Natural killer cell treated with Interleukin-12 subunit alpha and Interleukin-12 subunit beta and Interleukin-15 and Interleukin-18, amount 100 ng/mL, for 72 hours (primary cell): ENCODE measurements around the gene UQCRH. TPM values are rescaled to one million over a fixed set of nuclear protein-coding genes. Genes with fewer than 3 reads are reported as not detected.

ENCODE experiments used
- ATAC-seq, 2 donors: fragments of 150-1000 bp; cut with Tn5 transposase in 1 of 2; sonication (Bioruptor Pico), chemical (Tn5 transposase) in 1 of 2; 2 replicates each; pipeline ENCODE4 v1.10.0; 2021
- DNase-seq: peaks from one replicate; pipeline ENCODE4 v3.0.0; 2022; ENCODE audit warnings: low spot score
- H3K27ac Mint-ChIP-seq, 2 donors: 1 replicate in 1 of 2; 2 replicates in 1 of 2; pipeline ENCODE4 v1.8.0; 2022; ENCODE audit warnings: mixed read lengths in 2 of 2, mild to moderate bottlenecking in 1 of 2, moderate library complexity in 1 of 2
- H3K27me3 Mint-ChIP-seq, 2 donors: 1 replicate in 1 of 2; 2 replicates in 1 of 2; pipeline ENCODE4 v1.8.0; 2022; ENCODE audit warnings: mixed read lengths in 2 of 2
- H3K36me3 Mint-ChIP-seq: one replicate; pipeline ENCODE4 v1.8.0; 2022; ENCODE audit warnings: mixed read lengths
- H3K4me1 Mint-ChIP-seq, 2 donors: 1 replicate in 1 of 2; 2 replicates in 1 of 2; pipeline ENCODE4 v1.8.0; 2022; ENCODE audit warnings: low read depth in 2 of 2, mixed read lengths in 2 of 2, mild to moderate bottlenecking in 1 of 2
- H3K4me3 Mint-ChIP-seq: one replicate; pipeline ENCODE4 v1.8.0; 2022; ENCODE audit warnings: mixed read lengths
- H3K9me3 Mint-ChIP-seq: 2 replicates; pipeline ENCODE4 v1.8.0; 2022; ENCODE audit warnings: mixed read lengths
- total RNA-seq, 2 donors: library from RNA; stranded (reverse); gene quantifications; one replicate each; pipeline ENCODE4 v1.2.3, GENCODE V29; 2022

UQCRH gene
- total RNA-seq, 2 donors from 2014 or later: 236 to 253 TPM

GRCh38 chr1:46284597-46285564, 18.6 kb upstream of the UQCRH start:
- Mint-ChIP-seq H3K9me3 (no peaks in the 10 kb centered on the region), H3K27me3 (no peaks in the 10 kb centered on the region), H3K27ac (no peak overlapping the region), H3K4me1 (peaks cover 7% of the 10 kb centered on the region in 2 donors), H3K36me3 (peaks cover 21% of the 10 kb centered on the region), H3K4me3 (no peak overlapping the region)
- ATAC-seq (peak in 1 of 2 donors; percentile 51), DNase-seq (no peak)

- H3K4me3 Mint-ChIP-seq: no peak overlapping the region
- H3K27ac Mint-ChIP-seq: peak overlapping the region in 1 of 2 donors; percentile 12
- peaks cover 7% of the 10 kb centered on the region in 2 donors for H3K4me1 Mint-ChIP-seq
- H3K36me3 Mint-ChIP-seq: peaks cover 21% of the 10 kb centered on the region
- H3K27me3 Mint-ChIP-seq: no peaks in the 10 kb centered on the region
- DNase-seq: no peak
- ATAC-seq: peak; percentile 32 to 51
- H3K9me3 Mint-ChIP-seq: no peaks in the 10 kb centered on the region
These were observed 17.6 kb upstream of the UQCRH start for GRCh38 chr1:46285730-46286477.

- H3K36me3 Mint-ChIP-seq: peaks cover 17% of the 10 kb centered on the region
- no peak for DNase-seq
- H3K9me3 Mint-ChIP-seq: no peaks in the 10 kb centered on the region
- H3K27ac Mint-ChIP-seq: peak overlapping the region in 1 of 2 donors; percentile 12
- no peak overlapping the region for H3K4me3 Mint-ChIP-seq
- no peaks in the 10 kb centered on the region for H3K27me3 Mint-ChIP-seq
- ATAC-seq: no peak
- H3K4me1 Mint-ChIP-seq: peaks cover 7% of the 10 kb centered on the region in 2 donors
These were observed 14.9 kb upstream of the UQCRH start for GRCh38 chr1:46288485-46289133.

GRCh38 chr1:46289134-46289494, 14.4 kb upstream of the UQCRH start:
- Mint-ChIP-seq H3K4me1 (peaks cover 7% of the 10 kb centered on the region in 2 donors), H3K36me3 (peaks cover 12% of the 10 kb centered on the region), H3K27ac (no peak overlapping the region), H3K27me3 (no peaks in the 10 kb centered on the region), H3K4me3 (no peak overlapping the region), H3K9me3 (no peaks in the 10 kb centered on the region)
- DNase-seq (no peak), ATAC-seq (no peak)

- H3K36me3 Mint-ChIP-seq: peaks cover 5% of the 10 kb centered on the region
- H3K4me1 Mint-ChIP-seq: peaks cover 7% of the 10 kb centered on the region in 2 donors
- ATAC-seq (no peak), DNase-seq (no peak)
- no peak overlapping the region for H3K27ac Mint-ChIP-seq
- H3K4me3 Mint-ChIP-seq: no peak overlapping the region
- H3K27me3 Mint-ChIP-seq: no peaks in the 10 kb centered on the region
- no peaks in the 10 kb centered on the region for H3K9me3 Mint-ChIP-seq
These were observed 13.5 kb upstream of the UQCRH start for GRCh38 chr1:46289976-46290375.

- Mint-ChIP-seq H3K9me3 (no peaks in the 10 kb centered on the region), H3K36me3 (peaks cover 15% of the 10 kb centered on the region), H3K4me1 (peaks cover 8 to 9% of the 10 kb centered on the region in 2 donors), H3K4me3 (no peak overlapping the region), H3K27ac (no peak overlapping the region), H3K27me3 (no peaks in the 10 kb centered on the region)
- no peak for ATAC-seq
- no peak for DNase-seq
These were observed 8.2 kb upstream of the UQCRH start for GRCh38 chr1:46295306-46295705.

GRCh38 chr1:46298387-46298786, 5.1 kb upstream of the UQCRH start:
- peaks cover 22% of the 10 kb centered on the region in 2 donors for H3K4me1 Mint-ChIP-seq
- no peaks in the 10 kb centered on the region for H3K27me3 Mint-ChIP-seq
- no peak for ATAC-seq
- H3K9me3 Mint-ChIP-seq: no peaks in the 10 kb centered on the region
- peaks cover 15% of the 10 kb centered on the region for H3K36me3 Mint-ChIP-seq
- H3K4me3 Mint-ChIP-seq: no peak overlapping the region
- no peak overlapping the region for H3K27ac Mint-ChIP-seq
- DNase-seq: no peak

GRCh38 chr1:46300673-46301405, 2.7 kb upstream of the UQCRH start:
- Mint-ChIP-seq H3K4me1 (peaks cover 27 to 30% of the 10 kb centered on the region in 2 donors), H3K4me3 (peak overlapping the region; percentile 99), H3K27me3 (no peaks in the 10 kb centered on the region), H3K9me3 (no peaks in the 10 kb centered on the region), H3K36me3 (peaks cover 21% of the 10 kb centered on the region), H3K27ac (peak overlapping the region; percentile 95 to 98)
- DNase-seq (no peak), ATAC-seq (no peak)

GRCh38 chr1:46301406-46301807, 2.1 kb upstream of the UQCRH start:
- Mint-ChIP-seq H3K27me3 (no peaks in the 10 kb centered on the region), H3K4me3 (peak overlapping the region; percentile 99), H3K36me3 (peaks cover 21% of the 10 kb centered on the region), H3K27ac (peak overlapping the region; percentile 95 to 98), H3K9me3 (no peaks in the 10 kb centered on the region), H3K4me1 (peaks cover 27 to 30% of the 10 kb centered on the region in 2 donors)
- DNase-seq (no peak), ATAC-seq (no peak)

GRCh38 chr1:46301808-46302640, 1.5 kb upstream of the UQCRH start:
- H3K4me3 Mint-ChIP-seq: peak overlapping the region; percentile 99
- no peaks in the 10 kb centered on the region for H3K27me3 Mint-ChIP-seq
- peaks cover 27 to 30% of the 10 kb centered on the region in 2 donors for H3K4me1 Mint-ChIP-seq
- H3K36me3 Mint-ChIP-seq: peaks cover 17% of the 10 kb centered on the region
- H3K9me3 Mint-ChIP-seq: no peaks in the 10 kb centered on the region
- ATAC-seq (peak; percentile 45 to 52), DNase-seq (peak; percentile 70)
- H3K27ac Mint-ChIP-seq: peak overlapping the region; percentile 95 to 98

GRCh38 chr1:46302641-46303037, 859 bp upstream of the UQCRH start:
- H3K9me3 Mint-ChIP-seq: no peaks in the 10 kb centered on the region
- H3K4me1 Mint-ChIP-seq: peaks cover 33% of the 10 kb centered on the region in 2 donors
- H3K27me3 Mint-ChIP-seq: no peaks in the 10 kb centered on the region
- peaks cover 11% of the 10 kb centered on the region for H3K36me3 Mint-ChIP-seq
- peak overlapping the region; percentile 99 for H3K4me3 Mint-ChIP-seq
- H3K27ac Mint-ChIP-seq: peak overlapping the region; percentile 95 to 98
- ATAC-seq (peak; percentile 15 to 36), DNase-seq (peak; percentile 64)

- Mint-ChIP-seq H3K27me3 (no peaks in the 10 kb centered on the region), H3K4me3 (peak overlapping the region; percentile 99), H3K9me3 (no peaks in the 10 kb centered on the region), H3K36me3 (peaks cover 9% of the 10 kb centered on the region), H3K4me1 (peaks cover 38 to 40% of the 10 kb centered on the region in 2 donors), H3K27ac (peak overlapping the region; percentile 95 to 98)
- ATAC-seq: no peak
- no peak for DNase-seq
These were observed 401 bp downstream of the UQCRH start for GRCh38 chr1:46303872-46304326.
